H1 (cell line): ENCODE data around the gene SLC2A13. TPM values are rescaled to one million over a fixed set of nuclear protein-coding genes. Genes with fewer than 3 reads are reported as not detected.

Experiments used
- CTCF ChIA-PET: fragments of 300-600 bp; sonication (Branson Sonifier 250); formaldehyde crosslinking; loops from one replicate; lab custom pipeline; 2021; ENCODE audit not compliant: partially characterized antibody; lab: Charles Lee
- POLR2A ChIA-PET: fragments of 300-600 bp; sonication (Branson Sonifier 250); formaldehyde crosslinking; loops from one replicate; lab custom pipeline; 2021; ENCODE audit warnings: inconsistent platforms; ENCODE audit not compliant: partially characterized antibody; lab: Charles Lee
- DNase-seq, 2 experiments: peaks; one replicate each; pipeline versions ENCODE4 v3.0.0 to v3.0.0-alpha.2; 2010 to 2022; ENCODE audit warnings: low spot score in 2 of 2, low read depth in 1 of 2, mixed read lengths in 1 of 2
- FAIRE-seq: peaks from 2 replicates; lab custom pipeline; 2011; peaks lifted over from hg19 to GRCh38; lab: Jason Lieb, UNC
- H2AFZ ChIP-seq: 2 replicates; pipeline ENCODE4 v1.8.1; 2012; ENCODE audit warnings: low read length, inconsistent platforms
- H2AK5ac ChIP-seq: 2 replicates; pipeline ENCODE4 v1.6.1; 2013; ENCODE audit warnings: low read depth, low read length
- H2BK120ac ChIP-seq: replicated peaks from 2 replicates; pipeline ENCODE3; 2013; ENCODE audit warnings: low read depth, low read length, inconsistent platforms
- H2BK12ac ChIP-seq: 2 replicates; pipeline ENCODE4 v1.6.1; 2013; ENCODE audit warnings: low read depth, low read length
- H2BK15ac ChIP-seq: 2 replicates; pipeline ENCODE4 v1.6.1; 2013; ENCODE audit warnings: low read length
- H2BK20ac ChIP-seq: 2 replicates; pipeline ENCODE4 v1.6.1; 2013; ENCODE audit warnings: low read length
- H2BK5ac ChIP-seq: 2 replicates; pipeline ENCODE4 v1.6.1; 2013; ENCODE audit warnings: low read depth, low read length
- H3K14ac ChIP-seq: 2 replicates; pipeline ENCODE4 v1.6.1; 2013; ENCODE audit warnings: inconsistent platforms; ENCODE audit not compliant: insufficient read length
- H3K18ac ChIP-seq: 2 replicates; pipeline ENCODE4 v1.6.1; 2013; ENCODE audit warnings: low read length; ENCODE audit errors: extremely low read depth
- H3K23ac ChIP-seq: 2 replicates; pipeline ENCODE4 v1.6.1; 2013; ENCODE audit warnings: inconsistent platforms; ENCODE audit not compliant: insufficient read length
- H3K23me2 ChIP-seq: 2 replicates; pipeline ENCODE4 v1.6.1; 2013; ENCODE audit warnings: low read depth, low read length
- H3K27ac ChIP-seq: 2 replicates; pipeline ENCODE4 v1.6.1; 2011; ENCODE audit warnings: low read depth, low read length, inconsistent platforms
- H3K27me3 ChIP-seq, 4 experiments: replicated peaks in 1 of 4; 1 replicate in 1 of 4; 2 replicates in 3 of 4; pipeline versions ENCODE4 v1.6.1 to v1.8.1; 2011 to 2013; ENCODE audit warnings: low read length in 3 of 4, mild to moderate bottlenecking in 3 of 4, inconsistent platforms in 2 of 4, mixed read lengths in 2 of 4, moderate library complexity in 1 of 4; ENCODE audit not compliant: control insufficient read depth in 3 of 4, insufficient read depth in 3 of 4; ENCODE audit errors: extremely low read depth in 1 of 4
- H3K36me3 ChIP-seq, 4 experiments: 2 replicates each; pipeline versions ENCODE4 v1.6.1 to v1.8.1; 2011 to 2013; ENCODE audit warnings: mild to moderate bottlenecking in 4 of 4, low read length in 3 of 4, moderate library complexity in 2 of 4, control low read depth in 1 of 4, inconsistent platforms in 1 of 4; ENCODE audit not compliant: insufficient read depth in 4 of 4, control insufficient read depth in 2 of 4
- H3K4ac ChIP-seq: replicated peaks from 2 replicates; pipeline ENCODE3; 2013; ENCODE audit warnings: low read length, low read depth, mixed read lengths, inconsistent platforms; ENCODE audit not compliant: insufficient read length
- H3K4me1 ChIP-seq, 4 experiments: replicated peaks in 1 of 4; 1 replicate in 1 of 4; 2 replicates in 3 of 4; pipeline versions ENCODE4 v1.6.1 to v1.8.1; 2011 to 2013; ENCODE audit warnings: low read length in 3 of 4, inconsistent platforms in 2 of 4, mixed read lengths in 1 of 4; ENCODE audit not compliant: insufficient read depth in 4 of 4, control insufficient read depth in 3 of 4
- H3K4me2 ChIP-seq, 2 experiments: 2 replicates each; pipeline versions ENCODE4 v1.6.1 to v1.8.1; 2011 to 2013; ENCODE audit warnings: low read depth in 2 of 2, low read length in 2 of 2, control low read depth in 1 of 2, inconsistent platforms in 1 of 2, mild to moderate bottlenecking in 1 of 2; ENCODE audit not compliant: insufficient read depth in 1 of 2
- H3K4me3 ChIP-seq, 4 experiments: fragments of 200-600, 300-600 bp in 1 of 4; sonication (generic), shearing (Covaris generic), sonication (Bioruptor Twin) in 1 of 4; 2 replicates each; pipeline versions ENCODE4 v1.5.1 to v1.8.1; 2011 to 2016; ENCODE audit warnings: low read length in 4 of 4, low read depth in 3 of 4, control low read depth in 2 of 4, inconsistent platforms in 2 of 4, mild to moderate bottlenecking in 2 of 4, mixed read lengths in 1 of 4, moderate library complexity in 1 of 4; ENCODE audit not compliant: insufficient read depth in 2 of 4; ENCODE audit errors: extremely low read depth in 1 of 4
- H3K56ac ChIP-seq: replicated peaks from 2 replicates; pipeline ENCODE3; 2013; ENCODE audit warnings: low read depth, mild to moderate bottlenecking, mixed read lengths, low read length, inconsistent platforms; ENCODE audit not compliant: insufficient read length
- H3K79me1 ChIP-seq: 2 replicates; pipeline ENCODE4 v1.6.1; 2013; ENCODE audit warnings: low read depth, low read length, control low read depth
- H3K79me2 ChIP-seq, 2 experiments: 2 replicates each; pipeline versions ENCODE4 v1.6.1 to v1.8.1; 2012 to 2013; ENCODE audit warnings: low read length in 2 of 2, mild to moderate bottlenecking in 2 of 2, inconsistent platforms in 1 of 2; ENCODE audit not compliant: insufficient read depth in 2 of 2, control insufficient read depth in 1 of 2
- H3K9ac ChIP-seq, 4 experiments: replicated peaks in 1 of 4; 1 replicate in 1 of 4; 2 replicates in 3 of 4; pipeline versions ENCODE4 v1.6.1 to v1.8.1; 2011 to 2013; ENCODE audit warnings: low read depth in 3 of 4, low read length in 3 of 4, control low read depth in 2 of 4, mild to moderate bottlenecking in 2 of 4, moderate library complexity in 2 of 4, inconsistent platforms in 1 of 4; ENCODE audit errors: extremely low read depth in 1 of 4
- H3K9me3 ChIP-seq, 2 experiments: 2 replicates each; pipeline versions ENCODE4 v1.6.1 to v1.8.1; 2012 to 2013; ENCODE audit warnings: mild to moderate bottlenecking in 2 of 2, moderate library complexity in 2 of 2, control low read depth in 1 of 2, inconsistent platforms in 1 of 2, low read depth in 1 of 2, low read length in 1 of 2, mixed read lengths in 1 of 2; ENCODE audit not compliant: insufficient read depth in 2 of 2
- H4K20me1 ChIP-seq, 2 experiments: replicated peaks in 1 of 2; 2 replicates each; pipeline versions ENCODE3 to v1.8.1; 2011 to 2013; ENCODE audit warnings: inconsistent platforms in 2 of 2, low read length in 2 of 2, mild to moderate bottlenecking in 1 of 2; ENCODE audit not compliant: insufficient read depth in 2 of 2, control insufficient read depth in 1 of 2
- H4K5ac ChIP-seq: 2 replicates; pipeline ENCODE4 v1.6.1; 2013; ENCODE audit warnings: low read length, low read depth, mixed read lengths, inconsistent platforms; ENCODE audit not compliant: insufficient read length
- H4K8ac ChIP-seq: 2 replicates; pipeline ENCODE4 v1.8.0; 2013; ENCODE audit warnings: mild to moderate bottlenecking, moderate library complexity, low read length, inconsistent platforms; ENCODE audit not compliant: insufficient read depth; ENCODE audit errors: extremely low read depth
- H4K91ac ChIP-seq: replicated peaks from 2 replicates; pipeline ENCODE3; 2013; ENCODE audit warnings: low read length, mixed read lengths, inconsistent platforms; ENCODE audit not compliant: insufficient read length
- HDAC2 ChIP-seq, 2 experiments: fragments of 300-600 bp in 1 of 2; sonication (generic) in 1 of 2; IDR thresholded peaks; 2 replicates each; pipeline ENCODE4 v1.6.1; 2011 to 2012; ENCODE audit warnings: low read depth in 2 of 2, low read length in 2 of 2, mild to moderate bottlenecking in 2 of 2, moderate library complexity in 2 of 2, borderline replicate concordance in 1 of 2, inconsistent platforms in 1 of 2
- JUN ChIP-seq: IDR thresholded peaks from 2 replicates; pipeline ENCODE4 v1.6.1; 2011; ENCODE audit warnings: low read depth, mild to moderate bottlenecking, improper control_type of control experiment, low read length
- POLR2AphosphoS5 ChIP-seq: IDR thresholded peaks from 2 replicates; pipeline ENCODE4 v1.6.1; 2011; ENCODE audit warnings: low read depth, low read length
- RFX5 ChIP-seq: IDR thresholded peaks from 2 replicates; pipeline ENCODE4 v1.6.1; 2011; ENCODE audit warnings: low read depth, low read length, improper control_type of control experiment, borderline replicate concordance
- RNF2 ChIP-seq: fragments of 200-900, 300-1000 bp; sonication (generic); IDR thresholded peaks from 2 replicates; pipeline ENCODE4 v1.7.1; 2016; ENCODE audit warnings: borderline replicate concordance, low read depth, mild to moderate bottlenecking, antibody characterized with exemption, low read length; ENCODE audit not compliant: poor library complexity, severe bottlenecking; ENCODE audit errors: missing control alignments
- SIRT6 ChIP-seq: IDR thresholded peaks from one replicate; pipeline ENCODE4 v1.7.1; 2012; ENCODE audit warnings: low read length, inconsistent platforms
- SP1 ChIP-seq: IDR thresholded peaks from 2 replicates; pipeline ENCODE4 v1.6.1; 2011; ENCODE audit warnings: low read depth, low read length
- TAF7 ChIP-seq: optimal IDR thresholded peaks from 2 replicates; pipeline ENCODE3; 2011; ENCODE audit warnings: low read depth, mild to moderate bottlenecking, inconsistent platforms, low read length, moderate library complexity, borderline replicate concordance
- TEAD4 ChIP-seq: IDR thresholded peaks from 2 replicates; pipeline ENCODE4 v1.6.1; 2012; ENCODE audit warnings: low read depth, low read length, inconsistent platforms, mixed read lengths
- WGBS, 2 experiments: shearing (Covaris generic) in 1 of 2; methylation state at CpG; one replicate each; pipeline versions ENCODE4 v1.1.6 to v1.1.7; 2013 to 2015; ENCODE audit warnings: low lambda C conversion rate in 2 of 2, mixed read lengths in 2 of 2, inconsistent platforms in 1 of 2, low coverage in 1 of 2, missing lambda C conversion rate in 1 of 2; ENCODE audit not compliant: insufficient replicate concordance in 2 of 2, insufficient coverage in 1 of 2, insufficient read length in 1 of 2; ENCODE audit errors: extremely low coverage in 1 of 2, missing lambda C conversion rate in 1 of 2; 5-methylcytosine and 5-hydroxymethylcytosine counted together
- polyA plus RNA-seq, 7 experiments: library from polyadenylated mRNA; depleted of rRNA in 3 of 7; stranded (reverse) in 5 of 7; unstranded in 2 of 7; fragments of >200 nt in 5 of 7; fragments of 200-250 nt in 2 of 7; gene quantifications; 1 replicate in 5 of 7; 2 replicates in 1 of 7; 4 replicates in 1 of 7; pipeline versions ENCODE4 v1.2.1 to v1.2.3, GENCODE V29; 2011 to 2013; ENCODE audit warnings: missing spikeins in 2 of 7, mixed read lengths in 2 of 7
- total RNA-seq: library from RNA; stranded (reverse); fragmentation: NEBNext Ultra II Directional; extraction: Animal tissue kit (Norgen Biotek cat#: 25700); gene quantifications from 2 replicates; pipeline ENCODE4 v1.2.1, GENCODE V29; 2021

The SLC2A13 gene
- total and polyA plus RNA-seq, 2 of the 8 experiments (the other 6 are each of a cell fraction or from before 2014, with no cell fraction given): 2.8 to 9.6 TPM

DNA sequence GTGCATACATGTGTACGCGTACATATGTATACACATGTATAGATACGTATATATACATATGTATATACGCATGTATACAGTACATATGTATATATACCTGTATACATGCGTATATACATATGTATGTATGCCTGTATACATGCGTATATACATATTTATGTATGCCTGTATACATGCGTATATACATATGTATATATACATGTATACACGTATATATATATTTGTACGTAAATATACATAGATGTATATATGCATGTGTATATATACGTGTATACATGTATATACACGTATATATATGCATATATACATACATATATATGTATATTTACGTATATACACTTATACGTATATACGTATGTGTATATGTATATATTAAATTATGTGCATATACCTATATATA lies 392.3 kb downstream of the SLC2A13 start:
- no peak overlapping the region for H3K56ac ChIP-seq
- no peaks in the 10 kb centered on the region for H3K27me3 ChIP-seq
- H2BK15ac ChIP-seq: no peak overlapping the region
- no peaks in the 10 kb centered on the region for H3K36me3 ChIP-seq
- no peak overlapping the region for H2BK20ac ChIP-seq
- no peaks in the 10 kb centered on the region for H3K23me2 ChIP-seq
- H3K79me2 ChIP-seq: no peaks in the 10 kb centered on the region
- ChIA-PET CTCF (no interaction called here), POLR2A (no interaction called here)
- H3K9me3 ChIP-seq: peaks cover 0 to 10% of the 10 kb centered on the region in 2 experiments; a peak in 1 of 4 replicates
- H2AFZ ChIP-seq: no peak overlapping the region
- H3K14ac ChIP-seq: no peak overlapping the region
- H3K4me1 ChIP-seq: no peaks in the 10 kb centered on the region
- DNase-seq: no peak
- H3K4me2 ChIP-seq: no peak overlapping the region
- no peak overlapping the region for H4K8ac ChIP-seq
- H3K23ac ChIP-seq: no peak overlapping the region
- no peak overlapping the region for H3K4ac ChIP-seq
- H4K20me1 ChIP-seq: no peaks in the 10 kb centered on the region
- no peak overlapping the region for H3K27ac ChIP-seq
- no peak overlapping the region for H2BK120ac ChIP-seq
- H3K4me3 ChIP-seq: no peak overlapping the region
- no peak overlapping the region for H2AK5ac ChIP-seq
- H3K9ac ChIP-seq: no peak overlapping the region
- no peak overlapping the region for H2BK5ac ChIP-seq
- no peak overlapping the region for H4K91ac ChIP-seq
- H3K18ac ChIP-seq: no peak overlapping the region
- no peak overlapping the region for H2BK12ac ChIP-seq
- FAIRE-seq: no peak
- WGBS, 2 experiments: 90% methylated on average over 14 of the region's 14 CpGs; no CpG with 5 or more reads in 1 of the 2 experiments
- no peaks in the 10 kb centered on the region for H3K79me1 ChIP-seq
- no peak overlapping the region for H4K5ac ChIP-seq
- TF ChIP-seq RNF2: no peak
- TF ChIP-seq HDAC2 (IDR thresholded peaks at IDR 0.05; ENCODE audit: borderline replicate concordance in 1 of 2, low read depth in 2 of 2, low read length in 2 of 2): no peak
- TF ChIP-seq TAF7: no peak
- TF ChIP-seq POLR2AphosphoS5: no peak
- TF ChIP-seq SP1: no peak
- TF ChIP-seq TEAD4: no peak
- no peak for TF ChIP-seq RFX5
- TF ChIP-seq JUN: no peak
- TF ChIP-seq SIRT6: no peak
